GM23338 (cell line): Measurements from ENCODE around the gene TSSC4. TPM values are rescaled to one million over a fixed set of nuclear protein-coding genes. Genes with fewer than 3 reads are reported as not detected.

Experiments
- ATAC-seq: fragments of 200-7000 bp; cut with Tn5 transposase; 3 replicates; pipeline ENCODE4 v1.9.1; 2020
- DNase-seq: peaks from one replicate; pipeline ENCODE4 v3.0.0-alpha.2; 2015; ENCODE audit warnings: low spot score
- H2AFZ ChIP-seq: fragments of 200-600 bp; sonication (generic); 2 replicates; pipeline ENCODE4 v1.8.0; 2016; ENCODE audit warnings: antibody characterized with exemption, mild to moderate bottlenecking, moderate library complexity
- H3F3A ChIP-seq: fragments of 200-600 bp; sonication (generic); replicated peaks from 2 replicates; pipeline ENCODE4 v1.8.0; 2017; ENCODE audit warnings: antibody characterized with exemption, mixed run types, low read depth
- H3K27ac ChIP-seq: fragments of 200-600 bp; sonication (generic); 2 replicates; pipeline ENCODE4 v1.6.1; 2016; ENCODE audit warnings: low read depth
- H3K27me3 ChIP-seq: fragments of 200-600 bp; sonication (generic); 2 replicates; pipeline ENCODE4 v1.8.0; 2016; ENCODE audit warnings: mild to moderate bottlenecking, mixed run types, moderate library complexity; ENCODE audit not compliant: insufficient read depth
- H3K36me3 ChIP-seq: fragments of 200-600 bp; sonication (generic); 2 replicates; pipeline ENCODE4 v1.8.0; 2016; ENCODE audit warnings: mild to moderate bottlenecking; ENCODE audit not compliant: insufficient read depth
- H3K4me1 ChIP-seq: fragments of 200-600 bp; sonication (generic); 2 replicates; pipeline ENCODE4 v1.8.0; 2016; ENCODE audit warnings: mild to moderate bottlenecking, moderate library complexity; ENCODE audit not compliant: insufficient read depth
- H3K4me2 ChIP-seq: fragments of 200-600 bp; sonication (generic); 2 replicates; pipeline ENCODE4 v1.7.1; 2017; ENCODE audit warnings: mixed run types
- H3K4me3 ChIP-seq: fragments of 200-600 bp; sonication (generic); 2 replicates; pipeline ENCODE4 v1.6.1; 2016; ENCODE audit warnings: mixed run types
- H3K79me2 ChIP-seq: fragments of 200-600 bp; sonication (generic); replicated peaks from 2 replicates; pipeline ENCODE4 v1.8.0; 2017; ENCODE audit warnings: mild to moderate bottlenecking; ENCODE audit not compliant: insufficient read depth
- H3K9me2 ChIP-seq: fragments of 200-600 bp; sonication (generic); 2 replicates; pipeline ENCODE4 v1.8.0; 2017; ENCODE audit not compliant: insufficient read depth
- H4K20me1 ChIP-seq: fragments of 200-600 bp; sonication (generic); replicated peaks from 2 replicates; pipeline ENCODE4 v1.8.0; 2017; ENCODE audit warnings: mild to moderate bottlenecking; ENCODE audit not compliant: insufficient read depth
- H3K27ac Mint-ChIP-seq: 2 replicates; pipeline ENCODE4 v1.8.0; 2020; ENCODE audit warnings: inconsistent platforms, mild to moderate bottlenecking, moderate library complexity, mixed read lengths
- H3K27me3 Mint-ChIP-seq: 3 replicates; pipeline ENCODE4 v1.8.0; 2022; ENCODE audit warnings: low read depth, mild to moderate bottlenecking, moderate library complexity, mixed read lengths, inconsistent platforms; ENCODE audit not compliant: insufficient read depth, poor library complexity
- H3K36me3 Mint-ChIP-seq: 3 replicates; pipeline ENCODE4 v1.8.0; 2021; ENCODE audit warnings: low read depth, mild to moderate bottlenecking, inconsistent platforms, moderate library complexity, mixed read lengths
- H3K4me1 Mint-ChIP-seq: 3 replicates; pipeline ENCODE4 v1.8.0; 2020; ENCODE audit warnings: mild to moderate bottlenecking, inconsistent platforms, mixed read lengths
- H3K4me3 Mint-ChIP-seq: 3 replicates; pipeline ENCODE4 v1.8.0; 2021; ENCODE audit warnings: moderate library complexity, mild to moderate bottlenecking, inconsistent platforms, mixed read lengths
- H3K9me3 Mint-ChIP-seq: 3 replicates; pipeline ENCODE4 v1.8.0; 2020; ENCODE audit warnings: moderate library complexity, mild to moderate bottlenecking, inconsistent platforms, mixed read lengths
- CREB1 ChIP-seq: fragments of 250-450 bp; sonication (Bioruptor Pico); IDR thresholded peaks from 2 replicates; pipeline ENCODE4 v1.5.0; 2020; ENCODE audit warnings: low read depth, mild to moderate bottlenecking, moderate library complexity
- CTCF ChIP-seq, 2 experiments: fragments of 200-600 bp in 1 of 2; sonication (generic) in 1 of 2; conservative IDR thresholded peaks; 2 replicates each; pipeline versions ENCODE4 v1.5.1 to v1.6.1; 2016 to 2017; ENCODE audit warnings: antibody characterized with exemption in 2 of 2, low read depth in 2 of 2, mild to moderate bottlenecking in 2 of 2, moderate library complexity in 1 of 2
- EZH2 ChIP-seq: fragments of 200-600 bp; sonication (generic); IDR thresholded peaks from one replicate; pipeline ENCODE4 v1.8.0; 2017; ENCODE audit warnings: antibody characterized with exemption, mild to moderate bottlenecking, low read depth; ENCODE audit not compliant: unreplicated experiment
- NANOG ChIP-seq: IDR thresholded peaks from 2 replicates; pipeline ENCODE4 v1.6.1; 2016; ENCODE audit warnings: antibody characterized with exemption, borderline replicate concordance
- REST ChIP-seq: IDR thresholded peaks from one replicate; pipeline ENCODE4 v1.6.1; 2018; ENCODE audit warnings: antibody characterized with exemption; ENCODE audit not compliant: unreplicated experiment
- STAT1 ChIP-seq: IDR thresholded peaks from one replicate; pipeline ENCODE4 v1.6.1; 2016; ENCODE audit warnings: antibody characterized with exemption; ENCODE audit not compliant: unreplicated experiment
- ZNF114 ChIP-seq: fragments of 250-450 bp; sonication (Bioruptor Pico); IDR thresholded peaks from 2 replicates; pipeline ENCODE4 v1.5.0; 2020; ENCODE audit warnings: mild to moderate bottlenecking, moderate library complexity
- ZNF462 ChIP-seq: fragments of 250-450 bp; sonication (Bioruptor Pico); IDR thresholded peaks from 2 replicates; pipeline ENCODE4 v1.5.0; 2020; ENCODE audit warnings: mild to moderate bottlenecking, moderate library complexity
- polyA plus RNA-seq: library from polyadenylated mRNA; unstranded; fragments of >200 nt; fragmentation: Nextera tagmentation; extraction: Ambion mirVana; gene quantifications from 2 replicates; pipeline ENCODE4 v1.2.1, GENCODE V29; 2016
- total RNA-seq: library from RNA; depleted of rRNA; stranded (reverse); fragments of >200 nt; shearing (Covaris generic); gene quantifications from 2 replicates; pipeline ENCODE4 v1.2.3, GENCODE V29; 2014

Gene TSSC4
- total and polyA plus RNA-seq, 2 experiments from 2014 or later, result 27.5 to 44.3 TPM

GRCh38 chr11:2367266-2368160 lies 33.0 kb upstream of the TSSC4 start:
- peaks cover 7% of the 10 kb centered on the region for H3K27me3 Mint-ChIP-seq
- Histone ChIP-seq H3K4me1 (no peaks in the 10 kb centered on the region), H3K79me2 (no peaks in the 10 kb centered on the region), H2AFZ (no peak overlapping the region), H3F3A (no peaks in the 10 kb centered on the region), H4K20me1 (no peaks in the 10 kb centered on the region), H3K4me2 (no peak overlapping the region), H3K27ac (no peak overlapping the region), H3K27me3 (no peaks in the 10 kb centered on the region), H3K4me3 (no peak overlapping the region), H3K9me2 (no peaks in the 10 kb centered on the region), H3K36me3 (no peaks in the 10 kb centered on the region)
- H3K4me1 Mint-ChIP-seq, result no peaks in the 10 kb centered on the region
- no peaks in the 10 kb centered on the region; the same call in 1 of the 3 replicates for H3K9me3 Mint-ChIP-seq
- no peak for DNase-seq
- H3K36me3 Mint-ChIP-seq, result no peaks in the 10 kb centered on the region; the same call in 2 of the 3 replicates
- TF ChIP-seq ZNF462 (CRISPR knock-in tag) (no peak), EZH2 (no peak), REST (no peak), CREB1 (CRISPR knock-in tag) (no peak), CTCF (conservative IDR thresholded peaks at IDR 0.05; ENCODE audit: low read depth in 2 of 2) (no peak), STAT1 (no peak), ZNF114 (CRISPR knock-in tag) (no peak), NANOG (no peak)
- no peak overlapping the region for H3K27ac Mint-ChIP-seq
- H3K4me3 Mint-ChIP-seq, result no peak overlapping the region
- ATAC-seq, result no peak
